OCI-LY7 (cell line): ENCODE measurements around the gene ZNF484. TPM values are rescaled to one million over a fixed set of nuclear protein-coding genes. Genes with fewer than 3 reads are reported as not detected.
"Not testable (repeated sequence)": the region's sequence is repeated elsewhere in the genome, so short reads cannot be mapped to it uniquely, and the experiment has no call there.

Experiments
- BruUV-seq: library from RNA; stranded (reverse); fragments of 400-500 nt; replicated peaks from 2 replicates; lab custom pipeline; 2021; lab: Mats Ljungman, UMichigan
- CTCF ChIA-PET: fragments of 300-600 bp; sonication (Branson Sonifier 250); formaldehyde crosslinking; loops from one replicate; lab custom pipeline; 2022; ENCODE audit warnings: antibody characterized with exemption; ENCODE audit not compliant: unreplicated experiment; lab: Charles Lee
- POLR2A ChIA-PET: fragments of 300-600 bp; sonication (Branson Sonifier 250); formaldehyde crosslinking; loops from one replicate; lab custom pipeline; 2022; ENCODE audit warnings: antibody characterized with exemption; lab: Charles Lee
- DNase-seq: peaks from one replicate; pipeline ENCODE4 v3.0.0-alpha.2; 2015; ENCODE audit warnings: low spot score
- H2AFZ ChIP-seq: fragments of 200-600 bp; sonication (generic), shearing (Covaris generic); 2 replicates; pipeline ENCODE4 v1.6.1; 2014; ENCODE audit warnings: mild to moderate bottlenecking, antibody characterized with exemption, low read length, moderate library complexity
- H3K27ac ChIP-seq: fragments of 200-600 bp; sonication (generic); 2 replicates; pipeline ENCODE4 v1.5.1; 2014; ENCODE audit warnings: mixed run types, low read depth, mild to moderate bottlenecking, moderate library complexity, low read length, inconsistent platforms; ENCODE audit not compliant: poor library complexity, severe bottlenecking
- H3K36me3 ChIP-seq: fragments of 200-600 bp; sonication (generic); 2 replicates; pipeline ENCODE4 v1.6.1; 2014; ENCODE audit warnings: mild to moderate bottlenecking, antibody characterized with exemption, low read length, moderate library complexity, mixed read lengths; ENCODE audit not compliant: insufficient read depth
- H3K4me1 ChIP-seq: fragments of 200-600 bp; sonication (generic); 2 replicates; pipeline ENCODE4 v1.5.1; 2014; ENCODE audit warnings: mild to moderate bottlenecking, low read length; ENCODE audit not compliant: insufficient read depth, poor library complexity, severe bottlenecking
- H3K4me2 ChIP-seq: fragments of 200-600 bp; sonication (generic); 2 replicates; pipeline ENCODE4 v1.6.1; 2014; ENCODE audit warnings: mild to moderate bottlenecking, low read length
- H3K4me3 ChIP-seq: fragments of 200-600 bp; sonication (generic); 2 replicates; pipeline ENCODE4 v1.5.1; 2014; ENCODE audit warnings: mild to moderate bottlenecking, low read depth, low read length; ENCODE audit not compliant: poor library complexity, severe bottlenecking
- H3K79me2 ChIP-seq: fragments of 200-600 bp; sonication (generic); 2 replicates; pipeline ENCODE4 v1.6.1; 2016; ENCODE audit warnings: low read depth, mild to moderate bottlenecking, low read length, moderate library complexity, mixed read lengths; ENCODE audit not compliant: insufficient read depth
- H3K9me2 ChIP-seq: fragments of 200-600 bp; sonication (generic); 2 replicates; pipeline ENCODE4 v1.6.1; 2016; ENCODE audit warnings: mild to moderate bottlenecking, low read length, mixed read lengths; ENCODE audit not compliant: insufficient read depth
- H3K9me3 ChIP-seq: fragments of 200-600 bp; sonication (generic); 2 replicates; pipeline ENCODE4 v1.6.1; 2014; ENCODE audit warnings: mild to moderate bottlenecking, mixed run types, low read length, mixed read lengths
- H4K20me1 ChIP-seq: fragments of 200-600 bp; sonication (generic); 2 replicates; pipeline ENCODE4 v1.6.1; 2014; ENCODE audit warnings: mild to moderate bottlenecking, antibody characterized with exemption, low read length, moderate library complexity, mixed read lengths; ENCODE audit not compliant: insufficient read depth
- EZH2phosphoT487 ChIP-seq: fragments of 200-600 bp; sonication (generic); IDR thresholded peaks from 2 replicates; pipeline ENCODE4 v1.6.1; 2018; ENCODE audit warnings: low read depth, borderline replicate concordance, mild to moderate bottlenecking, mixed run types, antibody characterized with exemption, low read length, moderate library complexity, mixed read lengths
- intact Hi-C: fragments of 100-400 bp; cut with micrococcal nuclease; formaldehyde crosslinking; loops from one replicate; pipeline ENCODE4 v1.10.0; 2022; ENCODE audit not compliant: unreplicated experiment
- total RNA-seq, 2 experiments: library from RNA; depleted of rRNA in 1 of 2; stranded (reverse); fragments of >200 nt in 1 of 2; shearing (Covaris generic) in 1 of 2; gene quantifications; 2 replicates each; pipeline ENCODE4 v1.2.3, GENCODE V29; 2014 to 2022
- TF ChIP-seq, protein P1 (sequence below): fragments of 200-600 bp; sonication (generic); conservative IDR thresholded peaks from 2 replicates; pipeline ENCODE4 v1.5.1; 2014; ENCODE audit warnings: mild to moderate bottlenecking, antibody characterized with exemption, low read length, moderate library complexity, mixed read lengths

ZNF484 gene
- total RNA-seq, 2 experiments from 2014 or later, result 8.0 to 10.1 TPM

DNA sequence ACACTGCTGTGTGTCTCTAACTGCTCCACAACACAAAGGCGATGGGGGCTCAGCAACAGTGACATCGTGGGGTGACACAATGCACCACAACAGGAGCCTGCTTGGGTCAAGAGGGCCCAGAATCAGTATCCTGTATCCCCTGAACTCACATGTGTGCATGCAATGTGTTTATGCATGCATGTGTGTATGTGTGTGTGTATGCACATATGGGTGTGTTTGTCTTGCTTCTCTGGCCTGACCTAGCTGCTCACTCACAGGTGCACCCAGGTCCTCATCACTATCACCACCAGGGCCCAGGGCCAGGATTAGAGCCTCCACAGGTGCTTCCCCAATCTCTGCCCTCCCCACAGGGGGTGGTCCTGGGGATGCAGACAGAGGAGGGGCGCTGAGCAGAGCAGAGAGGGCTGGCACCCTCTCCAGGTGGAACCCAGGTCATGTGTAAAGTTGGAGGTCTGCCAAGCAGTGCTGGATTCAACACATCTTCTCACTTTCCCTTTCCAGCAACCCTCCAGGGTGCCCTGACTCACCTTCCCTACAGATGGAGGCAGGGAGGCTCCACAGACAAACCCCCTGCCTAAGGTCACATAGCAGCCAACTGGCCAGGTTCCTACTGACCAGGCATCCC, 18.1 kb upstream of the ZNF484 start:
- Histone ChIP-seq H2AFZ (no peak overlapping the region), H3K27ac (no peak overlapping the region), H3K79me2 (no peaks in the 10 kb centered on the region), H3K4me3 (no peak overlapping the region), H3K4me1 (no peaks in the 10 kb centered on the region), H3K36me3 (no peaks in the 10 kb centered on the region), H3K4me2 (no peak overlapping the region), H3K9me3 (no peaks in the 10 kb centered on the region), H3K9me2 (no peaks in the 10 kb centered on the region), H4K20me1 (no peaks in the 10 kb centered on the region)
- CTCF ChIA-PET, result no interaction called here
- intact Hi-C loops, result no loop called here
- TF ChIP-seq, protein P1, sequence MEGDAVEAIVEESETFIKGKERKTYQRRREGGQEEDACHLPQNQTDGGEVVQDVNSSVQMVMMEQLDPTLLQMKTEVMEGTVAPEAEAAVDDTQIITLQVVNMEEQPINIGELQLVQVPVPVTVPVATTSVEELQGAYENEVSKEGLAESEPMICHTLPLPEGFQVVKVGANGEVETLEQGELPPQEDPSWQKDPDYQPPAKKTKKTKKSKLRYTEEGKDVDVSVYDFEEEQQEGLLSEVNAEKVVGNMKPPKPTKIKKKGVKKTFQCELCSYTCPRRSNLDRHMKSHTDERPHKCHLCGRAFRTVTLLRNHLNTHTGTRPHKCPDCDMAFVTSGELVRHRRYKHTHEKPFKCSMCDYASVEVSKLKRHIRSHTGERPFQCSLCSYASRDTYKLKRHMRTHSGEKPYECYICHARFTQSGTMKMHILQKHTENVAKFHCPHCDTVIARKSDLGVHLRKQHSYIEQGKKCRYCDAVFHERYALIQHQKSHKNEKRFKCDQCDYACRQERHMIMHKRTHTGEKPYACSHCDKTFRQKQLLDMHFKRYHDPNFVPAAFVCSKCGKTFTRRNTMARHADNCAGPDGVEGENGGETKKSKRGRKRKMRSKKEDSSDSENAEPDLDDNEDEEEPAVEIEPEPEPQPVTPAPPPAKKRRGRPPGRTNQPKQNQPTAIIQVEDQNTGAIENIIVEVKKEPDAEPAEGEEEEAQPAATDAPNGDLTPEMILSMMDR, result no peak
- no peak for TF ChIP-seq EZH2phosphoT487
- BruUV-seq, result no TSS peak
- no peak for DNase-seq
- POLR2A ChIA-PET, result no interaction called here

DNA sequence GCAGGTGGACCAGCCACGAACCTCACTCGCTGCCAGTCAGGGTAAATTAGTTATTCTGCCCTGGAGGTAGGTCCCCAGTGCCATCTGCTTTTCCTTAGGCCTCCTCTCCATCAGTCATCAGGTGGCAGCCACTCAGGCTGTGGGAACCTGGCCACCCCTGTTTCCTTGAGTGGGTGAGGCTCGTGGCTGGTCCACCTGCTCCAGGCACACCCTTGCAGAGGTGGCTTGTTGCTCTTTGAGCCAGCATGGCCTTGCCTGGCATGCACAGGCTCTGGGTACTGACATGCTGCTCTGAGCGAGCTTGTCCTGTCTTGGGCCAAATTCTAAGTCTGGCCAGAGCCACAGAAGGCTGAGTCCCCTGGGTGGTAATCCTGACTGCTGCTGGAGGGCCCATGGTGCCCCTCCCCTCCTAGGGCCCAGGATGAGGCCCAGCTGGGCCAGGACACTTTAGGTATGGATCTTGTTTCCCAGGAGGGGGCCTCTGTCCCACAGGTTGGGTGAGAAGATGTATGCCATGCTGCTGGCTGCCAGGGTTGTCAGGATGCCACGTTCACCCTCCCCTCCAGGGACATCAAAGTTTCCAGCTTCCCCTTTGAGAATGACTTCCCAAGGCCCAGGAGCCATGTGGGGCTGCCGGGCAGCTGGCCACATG, 17.0 kb upstream of the ZNF484 start:
- TF ChIP-seq EZH2phosphoT487, result no peak
- Histone ChIP-seq H3K9me2 (no peaks in the 10 kb centered on the region), H3K36me3 (no peaks in the 10 kb centered on the region), H3K79me2 (no peaks in the 10 kb centered on the region), H3K27ac (no peak overlapping the region), H2AFZ (no peak overlapping the region), H4K20me1 (no peaks in the 10 kb centered on the region), H3K4me2 (no peak overlapping the region), H3K4me1 (no peaks in the 10 kb centered on the region), H3K9me3 (no peaks in the 10 kb centered on the region), H3K4me3 (no peak overlapping the region)
- intact Hi-C loops, result no loop called here
- ChIA-PET CTCF (no interaction called here), POLR2A (no interaction called here)
- no TSS peak for BruUV-seq
- no peak for DNase-seq

DNA sequence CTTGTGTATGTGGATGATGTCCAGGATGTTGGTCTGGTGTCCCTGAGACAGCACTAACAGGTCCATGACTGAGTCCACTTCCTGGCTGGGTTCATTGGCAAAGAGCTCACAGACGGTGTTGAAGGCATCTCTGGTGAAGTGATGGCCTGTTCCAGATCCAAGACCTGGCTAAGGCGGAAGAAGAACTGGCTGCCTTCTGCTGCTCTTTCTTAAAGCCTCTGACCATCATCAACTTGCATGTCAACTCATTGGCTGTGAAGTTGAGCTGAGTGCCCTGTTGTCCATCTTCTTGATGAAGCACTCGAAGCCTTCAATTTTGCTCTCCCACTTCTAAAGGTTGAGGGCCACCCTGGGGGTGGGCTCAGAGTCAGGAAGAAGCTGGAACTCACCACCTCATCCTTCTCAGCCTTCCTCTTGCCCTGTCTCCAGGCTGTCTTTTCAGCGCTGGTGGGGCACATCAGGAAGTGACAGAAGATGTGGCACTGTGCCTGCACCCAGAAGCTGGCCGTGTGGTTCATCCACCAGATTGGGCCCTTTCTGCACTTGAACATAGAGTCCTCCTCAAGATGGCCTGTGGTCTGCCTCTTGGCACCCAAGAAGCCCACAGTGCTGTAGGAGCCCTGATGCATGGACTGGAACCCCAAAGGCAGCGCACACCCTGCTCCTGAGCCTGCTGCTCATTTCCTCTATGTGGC, 16.2 kb upstream of the ZNF484 start:
- H3K9me3 ChIP-seq, H3K9me2 ChIP-seq, CTCF ChIA-PET, H3K4me3 ChIP-seq, H4K20me1 ChIP-seq, H3K27ac ChIP-seq, DNase-seq, POLR2A ChIA-PET, BruUV-seq, intact Hi-C loops, H3K4me1 ChIP-seq, H3K4me2 ChIP-seq, H3K36me3 ChIP-seq, H3K79me2 ChIP-seq, H2AFZ ChIP-seq: not testable (repeated sequence)

DNA sequence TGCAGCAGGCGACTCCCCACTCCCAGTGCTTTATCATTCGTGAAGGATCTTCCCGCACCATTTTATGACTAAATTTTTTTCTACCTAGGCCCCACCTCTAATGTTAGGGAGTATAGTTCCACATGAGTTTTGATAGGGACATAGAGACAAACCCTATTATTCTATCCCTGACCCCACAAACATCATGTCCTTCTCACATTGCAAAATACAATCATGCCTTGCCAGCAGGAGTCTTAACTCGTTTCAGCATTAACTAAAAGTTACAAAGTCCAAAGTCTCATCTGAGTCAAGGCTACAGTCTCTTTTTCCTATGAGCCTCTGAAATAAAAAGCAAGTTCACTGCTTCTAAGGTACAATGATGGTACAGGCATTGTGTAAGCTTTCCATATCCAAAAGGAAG, 14.4 kb upstream of the ZNF484 start:
- H4K20me1 ChIP-seq, H3K79me2 ChIP-seq, H3K4me3 ChIP-seq, H3K4me2 ChIP-seq, H2AFZ ChIP-seq, H3K27ac ChIP-seq, intact Hi-C loops, CTCF ChIA-PET, H3K9me3 ChIP-seq, BruUV-seq, POLR2A ChIA-PET, DNase-seq, H3K36me3 ChIP-seq, H3K9me2 ChIP-seq, H3K4me1 ChIP-seq: not testable (repeated sequence)
